HG02588 (cell line): ENCODE data around the gene KREMEN2.

Source experiments
- ATAC-seq: cut with Tn5 transposase; IDR thresholded peaks from one replicate; pipeline ENCODE4 v1.9.1; 2021; ENCODE audit warnings: mild to moderate bottlenecking, moderate library complexity; ENCODE audit not compliant: unreplicated experiment

KREMEN2 gene

DNA sequence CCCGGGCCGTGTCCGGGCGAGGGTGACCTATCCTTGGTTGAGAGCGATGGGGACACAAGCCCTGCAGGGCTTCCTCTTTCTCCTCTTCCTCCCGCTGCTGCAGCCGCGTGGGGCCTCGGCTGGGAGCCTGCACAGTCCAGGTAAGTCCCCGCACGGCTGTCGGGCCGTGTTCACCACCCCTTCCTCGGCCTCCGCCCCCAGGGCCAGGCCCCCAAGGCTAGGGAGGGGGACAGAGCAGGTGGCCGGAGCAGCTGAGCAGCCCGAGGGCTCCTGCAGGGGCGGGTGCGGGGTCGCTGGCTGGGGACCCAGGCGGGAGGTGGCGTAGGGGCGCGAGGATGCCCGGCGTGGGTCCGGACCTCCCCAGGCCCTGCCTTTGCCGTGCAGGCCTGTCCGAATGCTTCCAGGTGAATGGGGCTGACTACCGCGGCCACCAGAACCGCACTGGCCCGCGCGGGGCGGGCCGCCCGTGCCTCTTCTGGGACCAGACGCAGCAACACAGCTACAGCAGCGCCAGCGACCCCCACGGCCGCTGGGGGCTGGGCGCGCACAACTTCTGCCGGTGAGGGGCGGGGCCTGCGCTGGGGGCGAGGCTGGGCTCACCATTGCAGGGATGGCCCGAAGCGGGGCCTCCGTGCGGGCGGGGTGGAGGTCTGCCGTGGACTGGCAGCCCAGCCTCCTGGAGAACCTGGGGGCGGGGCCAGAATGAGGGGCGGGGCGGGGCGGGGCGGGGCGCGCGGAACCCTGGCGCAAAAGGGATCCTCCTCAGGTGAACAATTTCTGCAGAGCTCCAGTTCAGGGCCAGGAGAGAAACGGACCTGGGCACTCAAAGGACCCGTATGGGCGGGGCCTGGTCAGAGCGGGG lies 631 bp downstream of the KREMEN2 start:
- ATAC-seq: no peak

DNA sequence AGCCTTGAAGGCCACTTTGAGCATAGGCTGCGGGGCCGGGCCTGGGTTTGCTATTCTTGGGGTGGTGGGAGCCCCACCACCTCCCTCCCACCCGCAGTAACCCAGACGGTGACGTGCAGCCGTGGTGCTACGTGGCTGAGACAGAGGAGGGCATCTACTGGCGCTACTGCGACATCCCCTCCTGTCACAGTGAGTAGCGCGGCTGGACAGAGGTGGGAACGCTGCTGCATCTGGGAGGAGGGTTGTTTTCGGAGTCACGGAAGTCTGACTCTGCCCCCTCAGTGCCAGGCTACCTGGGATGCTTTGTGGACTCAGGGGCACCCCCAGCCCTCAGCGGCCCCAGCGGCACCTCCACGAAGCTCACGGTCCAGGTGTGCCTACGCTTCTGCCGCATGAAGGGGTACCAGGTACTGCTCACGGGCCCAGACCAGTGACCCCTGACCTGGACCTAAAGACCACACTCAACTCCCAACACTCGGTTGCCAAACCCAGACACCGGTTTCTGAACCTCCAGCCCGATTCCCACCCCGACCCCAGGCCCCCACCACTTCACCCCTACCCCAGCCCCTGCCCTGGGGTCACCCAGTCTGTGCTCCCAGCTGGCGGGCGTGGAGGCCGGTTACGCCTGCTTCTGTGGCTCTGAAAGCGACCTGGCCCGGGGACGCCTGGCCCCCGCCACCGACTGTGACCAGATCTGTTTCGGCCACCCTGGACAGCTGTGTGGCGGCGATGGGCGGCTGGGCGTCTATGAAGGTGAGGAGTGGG lies 2.1 kb downstream of the KREMEN2 start:
- ATAC-seq: no peak

DNA sequence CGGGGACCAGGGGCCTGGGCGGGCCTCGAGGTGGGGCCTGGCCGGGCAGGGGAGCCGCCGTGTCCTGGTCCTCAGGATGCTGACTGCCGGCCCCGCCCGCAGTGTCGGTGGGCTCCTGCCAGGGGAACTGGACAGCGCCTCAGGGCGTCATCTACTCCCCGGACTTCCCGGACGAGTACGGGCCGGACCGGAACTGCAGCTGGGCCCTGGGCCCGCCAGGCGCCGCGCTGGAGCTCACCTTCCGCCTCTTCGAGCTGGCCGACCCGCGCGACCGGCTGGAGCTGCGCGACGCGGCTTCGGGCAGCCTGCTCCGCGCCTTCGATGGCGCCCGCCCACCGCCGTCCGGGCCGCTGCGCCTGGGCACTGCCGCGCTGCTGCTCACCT lies 2.7 kb downstream of the KREMEN2 start:
- no peak for ATAC-seq

DNA sequence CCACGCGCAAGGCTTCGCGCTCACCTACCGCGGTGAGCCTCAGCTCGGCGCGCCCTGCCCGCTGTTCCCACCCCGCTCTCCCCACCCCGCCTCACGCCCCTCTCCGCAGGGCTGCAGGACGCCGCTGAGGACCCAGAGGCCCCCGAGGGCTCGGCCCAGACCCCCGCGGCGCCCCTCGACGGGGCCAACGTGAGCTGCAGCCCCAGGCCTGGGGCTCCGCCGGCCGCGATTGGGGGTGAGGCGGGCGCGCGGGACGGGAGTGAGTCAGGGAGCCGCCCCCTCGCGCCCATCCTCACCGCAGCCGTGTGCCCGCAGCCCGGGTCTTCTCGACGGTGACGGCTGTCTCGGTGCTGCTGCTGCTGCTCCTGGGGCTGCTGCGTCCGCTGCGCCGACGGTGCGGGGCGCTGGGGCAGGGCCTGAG lies 3.1 kb downstream of the KREMEN2 start:
- ATAC-seq: no peak

DNA sequence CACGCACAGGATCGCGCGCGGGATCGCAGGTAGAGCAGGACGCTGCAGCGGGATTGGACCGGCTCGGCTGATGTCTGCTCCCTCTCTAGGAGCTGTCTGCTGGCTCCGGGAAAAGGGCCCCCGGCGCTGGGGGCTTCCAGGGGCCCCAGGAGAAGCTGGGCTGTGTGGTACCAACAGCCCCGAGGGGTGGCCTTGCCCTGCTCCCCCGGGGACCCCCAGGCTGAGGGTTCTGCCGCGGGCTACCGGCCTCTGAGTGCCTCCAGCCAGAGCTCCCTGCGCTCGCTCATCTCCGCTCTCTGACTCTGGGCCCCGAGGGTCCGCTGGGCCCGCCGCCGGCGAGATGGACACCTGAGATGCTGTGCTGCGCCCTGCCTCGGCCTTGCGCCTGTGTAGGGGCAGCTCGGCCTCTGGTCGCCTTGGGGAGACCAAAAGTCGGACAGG lies 3.7 kb downstream of the KREMEN2 start:
- ATAC-seq: no peak

DNA sequence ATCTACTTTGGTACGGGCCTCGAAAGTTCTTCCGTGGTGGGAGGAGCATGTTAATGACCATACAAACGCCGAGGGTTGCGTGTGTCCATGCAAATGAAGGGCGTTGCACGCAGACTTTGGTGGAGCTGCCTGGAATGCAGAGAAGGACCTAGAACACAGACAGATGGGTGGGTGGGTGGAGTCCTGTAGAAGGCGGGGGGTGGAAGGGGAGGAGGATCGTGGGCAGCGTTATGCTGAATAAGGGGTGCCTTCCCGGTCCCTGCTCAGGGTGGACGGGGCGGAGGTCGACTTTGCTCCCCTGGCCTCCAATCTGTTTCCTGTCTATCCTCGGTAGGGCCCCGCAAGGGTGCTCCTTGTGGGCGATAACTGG lies 4.3 kb downstream of the KREMEN2 start:
- no peak for ATAC-seq

DNA sequence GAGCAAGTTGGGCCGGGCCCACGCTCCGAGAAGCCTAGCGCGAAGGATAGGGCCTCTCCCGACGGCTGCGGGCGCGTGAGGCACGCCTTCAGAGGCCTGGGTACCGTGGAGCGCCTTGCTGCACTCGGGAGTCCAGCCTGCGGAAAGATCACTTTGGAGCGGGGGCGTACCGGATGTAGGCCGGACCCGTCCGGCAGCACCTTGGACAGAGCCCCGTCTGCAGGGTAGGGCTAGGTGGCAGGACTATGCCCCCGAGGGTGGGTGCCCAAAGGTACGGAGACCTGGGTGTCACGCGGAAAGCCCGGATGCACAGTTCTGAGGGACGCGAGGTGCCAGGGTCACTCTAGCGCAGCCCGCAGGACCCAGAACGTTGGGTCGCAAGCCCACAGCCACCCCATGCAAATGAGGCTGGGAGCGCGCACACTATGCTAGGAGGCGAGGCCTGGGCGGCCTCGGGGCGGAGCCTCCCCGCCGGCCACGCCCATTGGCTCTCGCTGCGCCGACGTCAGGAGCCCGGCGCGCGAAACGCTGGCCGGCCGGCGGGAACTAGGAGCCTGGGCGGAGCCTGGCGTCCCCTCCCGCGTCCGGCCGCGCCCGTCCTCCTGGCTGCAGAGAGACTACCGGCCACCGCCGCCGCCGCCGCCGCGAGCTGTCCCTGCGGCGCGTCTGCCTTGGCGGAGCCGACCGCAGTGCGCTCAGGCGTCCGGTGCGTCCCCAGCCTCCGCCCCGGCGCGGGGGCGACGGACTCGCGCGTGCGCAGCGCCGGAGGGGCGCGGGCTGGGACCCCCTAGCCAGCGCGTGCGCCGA lies 4.9 kb downstream of the KREMEN2 start, which contains the start of gene PAQR4:
PAQR4 (plus strand) TSS at position 611 of the 807 bp plus-strand sequence. CDS start 327 bp downstream, outside the sequence.
- ATAC-seq: peak; percentile 66

- ATAC-seq: no peak
Measured at GRCh38 chr16:2969545-2970521, 5.8 kb downstream of the KREMEN2 start.

GRCh38 chr16:2970563-2970962 lies 6.5 kb downstream of the KREMEN2 start:
- no peak for ATAC-seq

GRCh38 chr16:2971134-2971984 lies 7.3 kb downstream of the KREMEN2 start:
- ATAC-seq: no peak

GRCh38 chr16:2971985-2972784 lies 8.1 kb downstream of the KREMEN2 start:
- ATAC-seq: no peak

- no peak for ATAC-seq
Measured at GRCh38 chr16:2973093-2973492, 9.0 kb downstream of the KREMEN2 start.

DNA sequence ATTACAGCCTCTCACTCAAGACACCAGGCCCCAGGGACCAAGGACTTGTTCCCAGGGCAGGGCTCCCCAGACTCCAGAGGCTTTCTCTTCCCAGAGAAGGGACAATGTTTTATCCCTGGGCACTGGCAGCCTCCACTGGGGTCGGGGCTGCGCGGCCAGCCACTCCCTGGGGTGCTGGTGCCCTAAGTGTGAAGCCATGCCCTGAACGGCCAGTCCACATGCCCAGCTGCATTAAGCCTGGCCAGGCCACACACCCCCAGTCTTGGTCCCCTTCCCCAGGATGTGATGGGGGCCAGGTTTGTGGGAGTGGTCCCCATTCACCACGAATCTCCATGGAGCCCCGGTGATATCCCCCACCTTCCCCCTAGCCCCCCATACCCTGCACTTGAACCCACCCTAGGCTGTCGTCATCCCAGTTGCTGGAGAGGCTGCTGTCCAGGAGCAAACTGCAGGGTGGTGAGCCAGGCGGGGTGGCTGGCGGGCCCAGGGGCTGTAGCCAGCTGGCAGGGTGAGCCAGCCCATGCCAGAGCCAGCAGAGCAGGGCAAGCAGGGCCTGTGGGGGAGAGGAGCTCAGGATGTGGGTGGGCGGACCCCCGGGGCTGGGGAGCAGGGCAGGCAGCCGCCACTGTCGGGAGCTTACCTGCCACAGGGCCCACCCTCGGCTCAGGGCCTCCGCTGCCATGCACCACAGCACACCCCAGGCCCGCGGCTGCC lies 9.7 kb downstream of the KREMEN2 start:
- no peak for ATAC-seq

GRCh38 chr16:2974319-2975056 lies 10.4 kb downstream of the KREMEN2 start:
- no peak for ATAC-seq

- no peak for ATAC-seq
Measured at GRCh38 chr16:2975161-2975795, 11.2 kb downstream of the KREMEN2 start.

DNA sequence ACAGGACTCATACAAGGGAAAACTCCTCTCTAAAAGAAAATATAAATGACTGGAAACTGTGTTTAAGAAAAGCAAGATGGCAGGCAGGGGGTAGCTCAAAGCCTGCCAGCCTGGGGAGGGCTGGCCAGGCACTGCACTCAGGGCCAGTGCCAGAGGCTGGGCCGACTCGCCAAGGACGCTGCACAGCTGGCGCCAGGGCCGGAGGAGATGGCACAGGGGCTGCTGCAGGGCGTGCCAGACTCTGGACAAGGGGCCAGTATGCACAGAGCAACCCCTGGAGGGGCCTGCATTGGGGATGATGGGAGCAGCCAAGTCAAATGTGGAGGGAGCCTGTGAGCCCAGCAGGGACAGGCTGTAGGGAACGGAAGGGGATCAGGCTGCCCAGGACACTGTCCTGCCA lies 12.1 kb downstream of the KREMEN2 start:
- no peak for ATAC-seq
